B cell (primary cell): ENCODE measurements around the gene PPL. TPM values are rescaled to one million over a fixed set of nuclear protein-coding genes. Genes with fewer than 3 reads are reported as not detected.
"Not testable (repeated sequence)": the region's sequence is repeated elsewhere in the genome, so short reads cannot be mapped to it uniquely, and the experiment has no call there.

Experiments
- ATAC-seq: fragments of 200-7000 bp; cut with Tn5 transposase; one replicate; pipeline ENCODE4 v1.10.0; 2021; ENCODE audit warnings: low read depth, mild to moderate bottlenecking, moderate number of reproducible peaks, moderate library complexity
- CTCF ChIA-PET: fragments of 350-600 bp; sonication (Branson Sonifier 250); formaldehyde crosslinking; loops from one replicate; lab custom pipeline; 2021; ENCODE audit warnings: antibody characterized with exemption, inconsistent platforms; lab: Charles Lee
- POLR2A ChIA-PET: fragments of 350-600 bp; sonication (Branson Sonifier 250); formaldehyde crosslinking; loops from one replicate; lab custom pipeline; 2021; ENCODE audit warnings: antibody characterized with exemption; lab: Charles Lee
- DNase-seq: peaks from one replicate; pipeline ENCODE4 v3.0.0; 2013
- H2AFZ ChIP-seq: 2 replicates; pipeline ENCODE4 v1.6.1; 2012; ENCODE audit warnings: mild to moderate bottlenecking, low read depth, low read length; ENCODE audit not compliant: insufficient read depth, poor library complexity, severe bottlenecking
- H3K27ac ChIP-seq, 2 donors: 1 replicate in 1 of 2; 2 replicates in 1 of 2; pipeline ENCODE4 v1.5.1; 2012 to 2013; ENCODE audit warnings: low read length in 2 of 2, mild to moderate bottlenecking in 2 of 2, moderate library complexity in 1 of 2
- H3K27me3 ChIP-seq, 4 experiments: fragments of 200-600 bp in 1 of 4; sonication (generic) in 1 of 4; replicated peaks in 1 of 4; 1 replicate in 2 of 4; 2 replicates in 2 of 4; pipeline versions ENCODE4 v1.6.1 to v1.7.0; 2013 to 2016; ENCODE audit warnings: low read length in 3 of 4, mild to moderate bottlenecking in 2 of 4, mixed read lengths in 1 of 4, moderate library complexity in 1 of 4; ENCODE audit not compliant: insufficient read depth in 4 of 4, control insufficient read depth in 3 of 4; ENCODE audit errors: control extremely low read depth in 1 of 4
- H3K36me3 ChIP-seq, 2 experiments: replicated peaks in 1 of 2; 1 replicate in 1 of 2; 2 replicates in 1 of 2; pipeline versions ENCODE4 v1.6.1 to v1.7.1; 2013; ENCODE audit warnings: low read length in 1 of 2; ENCODE audit not compliant: insufficient read depth in 2 of 2, control insufficient read depth in 1 of 2; ENCODE audit errors: control extremely low read depth in 1 of 2, extremely low read depth in 1 of 2
- H3K4me1 ChIP-seq, 2 donors: fragments of 200-600 bp in 1 of 2; sonication (generic) in 1 of 2; 1 replicate in 1 of 2; 2 replicates in 1 of 2; pipeline versions ENCODE4 v1.5.1 to v1.6.1; 2013 to 2017; ENCODE audit warnings: low read length in 2 of 2; ENCODE audit not compliant: control insufficient read depth in 2 of 2, insufficient read depth in 2 of 2
- H3K4me2 ChIP-seq: replicated peaks from 2 replicates; pipeline ENCODE3; 2012; ENCODE audit warnings: mild to moderate bottlenecking, low read depth, low read length; ENCODE audit not compliant: poor library complexity, severe bottlenecking
- H3K4me3 ChIP-seq, 5 experiments: fragments of 200-600 bp in 1 of 5; sonication (generic) in 1 of 5; 1 replicate in 3 of 5; 2 replicates in 2 of 5; pipeline versions ENCODE4 v1.5.1 to v1.7.0; 2011 to 2016; ENCODE audit warnings: low read length in 4 of 5, mild to moderate bottlenecking in 4 of 5, low read depth in 2 of 5, control low read depth in 1 of 5, moderate library complexity in 1 of 5; ENCODE audit not compliant: insufficient read depth in 1 of 5; ENCODE audit errors: control extremely low read depth in 1 of 5, extremely low read depth in 1 of 5
- H3K79me2 ChIP-seq: fragments of 200-600 bp; sonication (generic); one replicate; pipeline ENCODE4 v1.6.0; 2016; ENCODE audit warnings: low read length; ENCODE audit not compliant: control insufficient read depth, insufficient read depth
- H3K9ac ChIP-seq: fragments of 200-600 bp; sonication (generic); 2 replicates; pipeline ENCODE4 v1.6.1; 2017; ENCODE audit warnings: mild to moderate bottlenecking, low read length, moderate library complexity
- H3K9me3 ChIP-seq, 3 donors: one replicate each; pipeline versions ENCODE4 v1.6.1 to v1.7.1; 2013; ENCODE audit warnings: low read length in 2 of 3; ENCODE audit not compliant: control insufficient read depth in 2 of 3, insufficient read depth in 1 of 3; ENCODE audit errors: control extremely low read depth in 1 of 3
- H4K20me1 ChIP-seq: 2 replicates; pipeline ENCODE4 v1.6.0; 2012; ENCODE audit warnings: mild to moderate bottlenecking, low read length; ENCODE audit not compliant: insufficient read depth, control insufficient read depth, poor library complexity, severe bottlenecking
- H3K27ac Mint-ChIP-seq: one replicate; pipeline ENCODE4 v1.8.0; 2021; ENCODE audit warnings: mixed read lengths
- H3K27me3 Mint-ChIP-seq: one replicate; pipeline ENCODE4 v1.8.0; 2021; ENCODE audit warnings: mixed read lengths
- H3K4me1 Mint-ChIP-seq: one replicate; pipeline ENCODE4 v1.8.0; 2021; ENCODE audit warnings: mixed read lengths
- H3K4me3 Mint-ChIP-seq: one replicate; pipeline ENCODE4 v1.8.0; 2021; ENCODE audit warnings: mixed read lengths
- H3K9me3 Mint-ChIP-seq: one replicate; pipeline ENCODE4 v1.8.0; 2022; ENCODE audit warnings: mixed read lengths; ENCODE audit not compliant: insufficient read depth
- CTCF ChIP-seq: fragments of 200-600 bp; IDR thresholded peaks from one replicate; pipeline ENCODE4 v1.8.0; 2022; ENCODE audit warnings: antibody characterized with exemption, mild to moderate bottlenecking
- EZH2 ChIP-seq: IDR thresholded peaks from 2 replicates; pipeline ENCODE4 v1.6.1; 2012; ENCODE audit warnings: borderline replicate concordance, low read depth, mild to moderate bottlenecking, moderate library complexity, low read length; ENCODE audit not compliant: insufficient read depth, poor library complexity, severe bottlenecking
- WGBS: methylation state at CpG from one replicate; pipeline ENCODE4 v1.1.5; 2013; ENCODE audit warnings: missing lambda C conversion rate; ENCODE audit not compliant: insufficient coverage; 5-methylcytosine and 5-hydroxymethylcytosine counted together
- intact Hi-C: fragments of 100-400 bp; cut with micrococcal nuclease; formaldehyde crosslinking; loops from one replicate; pipeline ENCODE4 v1.10.0; 2022
- polyA plus RNA-seq: library from polyadenylated mRNA; depleted of rRNA; stranded (reverse); fragments of >200 nt; gene quantifications from 2 replicates; pipeline ENCODE4 v1.2.3, GENCODE V29; 2012
- total RNA-seq, 2 donors: library from RNA; stranded (reverse); fragments of 120-200 nt in 1 of 2; gene quantifications; 1 replicate in 1 of 2; 2 replicates in 1 of 2; pipeline versions ENCODE4 v1.2.3 to v1.2.4, GENCODE V29; 2013 to 2022

PPL gene
- total and polyA plus RNA-seq, 2 donors (not counting 1 experiment from before 2014, with no cell fraction given), result not detected

DNA sequence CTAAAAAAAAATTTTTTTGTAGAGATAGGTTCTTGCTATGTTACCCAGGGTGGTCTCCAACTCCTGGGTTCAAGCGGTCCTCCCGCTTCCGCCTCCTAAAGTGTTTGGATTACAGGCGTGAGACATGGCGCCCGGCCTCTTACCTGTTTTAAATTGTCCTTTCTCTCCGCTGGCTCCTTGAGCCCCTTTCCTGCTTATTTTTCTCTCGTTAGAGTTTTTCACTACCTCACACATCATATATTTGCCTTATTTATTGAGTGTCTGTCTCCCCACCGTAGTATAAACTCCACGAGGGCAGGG, 20.4 kb upstream of the PPL start:
- ChIA-PET POLR2A (interaction anchor here (0.7 kb wide), 1 partner anchor 39 kb away, joined by 4 read pairs; no protein-coding TSS in a partner anchor), CTCF (interaction anchor here (1.4 to 1.7 kb wide), 2 partner anchors 9 to 18 kb away, joined by 3 to 5 read pairs; no protein-coding TSS in a partner anchor)
- H3K4me1 ChIP-seq, result peaks cover 15% of the 10 kb centered on the region in 2 donors
- H3K4me3 ChIP-seq, result peak overlapping the region in 3 of 5 experiments; percentile 37 to 47 (median 46)
- no peak overlapping the region for H3K27ac ChIP-seq
- H3K27ac Mint-ChIP-seq, result no peak overlapping the region
- no peaks in the 10 kb centered on the region for H3K9me3 Mint-ChIP-seq
- H3K36me3 ChIP-seq, result no peaks in the 10 kb centered on the region
- peak overlapping the region; percentile 50 for H3K9ac ChIP-seq
- 46% methylated on average over 4 of the region's 10 CpGs for WGBS
- H3K4me2 ChIP-seq, result peak overlapping the region; percentile 76
- peaks cover 0 to 58% (median 23%) of the 10 kb centered on the region in 4 experiments for H3K27me3 ChIP-seq
- H3K9me3 ChIP-seq, result peaks cover 0 to 20% (median 0%) of the 10 kb centered on the region in 3 donors
- peak overlapping the region; percentile 63 for H2AFZ ChIP-seq
- no peaks in the 10 kb centered on the region for H4K20me1 ChIP-seq
- H3K4me3 Mint-ChIP-seq, result peak overlapping the region; percentile 85
- H3K27me3 Mint-ChIP-seq, result peaks cover 51% of the 10 kb centered on the region
- intact Hi-C loops, result loop anchor here (5.0 to 10.0 kb wide), 3 partner anchors 140 to 1433 kb away; partner anchors contain the start of gene EEF2KMT
- no peak for DNase-seq
- no peak for TF ChIP-seq CTCF
- no peak for TF ChIP-seq EZH2
- no peaks in the 10 kb centered on the region for H3K79me2 ChIP-seq
- no peak for ATAC-seq
- peaks cover 19% of the 10 kb centered on the region for H3K4me1 Mint-ChIP-seq

DNA sequence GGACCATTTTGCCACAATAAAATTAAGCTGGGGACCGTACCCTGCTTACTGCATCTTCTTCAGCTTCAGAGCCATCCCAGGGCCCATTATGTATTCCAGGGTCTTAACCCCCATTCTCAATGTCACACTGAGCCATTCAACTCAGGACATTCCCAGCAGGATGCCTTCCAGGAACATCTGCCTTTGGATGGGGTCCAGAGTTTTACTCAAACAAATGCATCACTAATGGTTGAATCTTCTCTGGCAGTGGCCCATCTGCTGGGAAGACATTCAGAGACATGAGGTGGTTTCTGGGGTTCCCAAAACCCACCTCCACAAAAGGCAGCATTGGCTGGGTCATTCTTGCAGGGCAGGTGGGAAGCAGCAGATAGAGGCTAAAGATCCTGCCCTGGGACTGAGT, 17.8 kb upstream of the PPL start:
- Histone ChIP-seq H3K27ac (no peak overlapping the region), H3K79me2 (no peaks in the 10 kb centered on the region), H3K36me3 (no peaks in the 10 kb centered on the region), H3K9me3 (peaks cover 0 to 20% (median 0%) of the 10 kb centered on the region in 3 donors), H3K9ac (no peak overlapping the region), H3K4me3 (no peak overlapping the region), H3K4me2 (no peak overlapping the region), H3K27me3 (peaks cover 0 to 46% (median 16%) of the 10 kb centered on the region in 4 experiments), H2AFZ (no peak overlapping the region), H4K20me1 (no peaks in the 10 kb centered on the region), H3K4me1 (peaks cover 15% of the 10 kb centered on the region in 2 donors)
- intact Hi-C loops, result loop anchor here (5.0 to 10.0 kb wide), 3 partner anchors 143 to 1430 kb away; partner anchors contain the start of gene EEF2KMT
- CTCF ChIA-PET, result interaction anchor here (0.7 to 1.3 kb wide), 3 partner anchors 21 to 1494 kb away, joined by 3 read pairs; no protein-coding TSS in a partner anchor
- H3K27me3 Mint-ChIP-seq, result peaks cover 44% of the 10 kb centered on the region
- H3K27ac Mint-ChIP-seq, result no peak overlapping the region
- no peaks in the 10 kb centered on the region for H3K9me3 Mint-ChIP-seq
- POLR2A ChIA-PET, result no interaction called here
- WGBS, result 95% methylated on average over 1 of the region's 1 CpG
- no peak for TF ChIP-seq EZH2
- no peak for TF ChIP-seq CTCF
- H3K4me3 Mint-ChIP-seq, result no peak overlapping the region
- peaks cover 19% of the 10 kb centered on the region for H3K4me1 Mint-ChIP-seq
- no peak for DNase-seq
- ATAC-seq, result no peak

- CTCF ChIA-PET, H3K4me2 ChIP-seq, H3K4me1 ChIP-seq, H3K4me3 ChIP-seq, POLR2A ChIA-PET, H2AFZ ChIP-seq, ATAC-seq, H3K27ac Mint-ChIP-seq, H3K9me3 Mint-ChIP-seq, H4K20me1 ChIP-seq, DNase-seq, H3K79me2 ChIP-seq, H3K4me3 Mint-ChIP-seq, H3K36me3 ChIP-seq, H3K27ac ChIP-seq, H3K9me3 ChIP-seq, H3K9ac ChIP-seq: not testable (repeated sequence)
- peaks cover 11% of the 10 kb centered on the region for H3K4me1 Mint-ChIP-seq
- WGBS, result 80% methylated on average over 1 of the region's 3 CpGs
- peaks cover 0 to 18% (median 3%) of the 10 kb centered on the region in 4 experiments for H3K27me3 ChIP-seq
- intact Hi-C loops, result loop anchor here (10.0 kb wide), 1 partner anchor 1427 kb away; no protein-coding TSS in a partner anchor
- peaks cover 28% of the 10 kb centered on the region for H3K27me3 Mint-ChIP-seq
Measured at GRCh38 chr16:4951583-4951982, 14.6 kb upstream of the PPL start.
